WI38 (cell line): ENCODE measurements around the gene RABGAP1.

ENCODE experiments used
- H3K4me3 ChIP-seq: 2 replicates; pipeline ENCODE4 v1.5.1; 2011; ENCODE audit warnings: low read depth, mild to moderate bottlenecking, control low read depth, low read length
- TF ChIP-seq, protein P1 (sequence below): IDR thresholded peaks from 2 replicates; pipeline ENCODE4 v1.5.1; 2012; ENCODE audit warnings: low read depth, mild to moderate bottlenecking, control low read depth, low read length

Gene RABGAP1

DNA sequence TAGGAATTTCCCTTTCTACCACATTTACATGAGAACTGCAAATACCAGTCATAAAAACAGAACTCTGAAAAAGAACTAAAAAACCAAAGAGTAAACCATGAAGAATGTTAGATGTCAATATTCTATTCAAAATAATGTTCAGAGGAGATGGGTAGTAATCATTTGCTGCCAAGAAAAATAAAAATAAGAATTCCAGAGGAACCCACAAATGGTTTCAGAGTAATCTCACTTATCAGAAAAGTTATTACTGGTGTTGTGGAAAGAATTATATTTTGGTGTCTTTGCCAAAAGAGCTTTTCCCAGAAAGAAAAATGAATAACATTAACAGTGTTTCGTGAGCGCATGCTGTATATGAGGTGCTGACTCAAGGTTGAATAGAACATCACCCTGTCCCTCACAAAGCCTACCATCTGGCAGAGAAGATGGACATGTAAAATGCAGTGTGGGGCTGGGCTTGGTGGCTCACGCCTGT, 128.2 kb downstream of the RABGAP1 start:
- no peak overlapping the region for H3K4me3 ChIP-seq
- TF ChIP-seq, protein P1, sequence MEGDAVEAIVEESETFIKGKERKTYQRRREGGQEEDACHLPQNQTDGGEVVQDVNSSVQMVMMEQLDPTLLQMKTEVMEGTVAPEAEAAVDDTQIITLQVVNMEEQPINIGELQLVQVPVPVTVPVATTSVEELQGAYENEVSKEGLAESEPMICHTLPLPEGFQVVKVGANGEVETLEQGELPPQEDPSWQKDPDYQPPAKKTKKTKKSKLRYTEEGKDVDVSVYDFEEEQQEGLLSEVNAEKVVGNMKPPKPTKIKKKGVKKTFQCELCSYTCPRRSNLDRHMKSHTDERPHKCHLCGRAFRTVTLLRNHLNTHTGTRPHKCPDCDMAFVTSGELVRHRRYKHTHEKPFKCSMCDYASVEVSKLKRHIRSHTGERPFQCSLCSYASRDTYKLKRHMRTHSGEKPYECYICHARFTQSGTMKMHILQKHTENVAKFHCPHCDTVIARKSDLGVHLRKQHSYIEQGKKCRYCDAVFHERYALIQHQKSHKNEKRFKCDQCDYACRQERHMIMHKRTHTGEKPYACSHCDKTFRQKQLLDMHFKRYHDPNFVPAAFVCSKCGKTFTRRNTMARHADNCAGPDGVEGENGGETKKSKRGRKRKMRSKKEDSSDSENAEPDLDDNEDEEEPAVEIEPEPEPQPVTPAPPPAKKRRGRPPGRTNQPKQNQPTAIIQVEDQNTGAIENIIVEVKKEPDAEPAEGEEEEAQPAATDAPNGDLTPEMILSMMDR: no peak

GRCh38 chr9:123070198-123070597, 129.4 kb downstream of the RABGAP1 start:
- TF ChIP-seq, protein P1: no peak
- H3K4me3 ChIP-seq: no peak overlapping the region

DNA sequence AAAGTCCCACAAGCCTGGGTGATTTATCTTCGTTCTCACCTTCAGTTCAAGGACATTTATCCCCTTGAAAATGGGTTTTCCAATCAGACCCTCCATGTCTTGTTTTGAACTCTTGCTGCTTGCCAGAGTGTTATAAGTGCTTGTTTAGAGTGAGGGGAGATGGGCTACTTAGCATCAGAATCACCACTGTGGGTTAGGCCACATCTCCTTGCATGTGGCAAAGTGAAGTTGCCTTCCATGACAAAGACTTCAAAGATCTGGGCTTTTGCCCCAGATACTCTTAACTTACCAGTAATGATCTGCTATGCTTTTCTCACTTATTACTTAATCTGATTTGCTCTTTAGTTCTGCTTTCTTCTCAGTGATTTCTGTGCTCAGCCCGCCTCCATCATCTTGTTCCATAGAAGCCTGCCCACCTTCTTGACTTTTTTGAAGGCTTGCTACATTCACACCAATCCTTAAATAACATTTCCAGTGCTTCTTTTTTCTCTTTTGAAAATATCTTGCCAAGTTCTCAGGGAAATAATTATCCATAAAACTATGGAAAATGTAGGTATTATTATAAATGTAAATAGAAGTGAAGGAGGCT, 131.7 kb downstream of the RABGAP1 start:
- TF ChIP-seq, protein P1: no peak
- no peak overlapping the region for H3K4me3 ChIP-seq

DNA sequence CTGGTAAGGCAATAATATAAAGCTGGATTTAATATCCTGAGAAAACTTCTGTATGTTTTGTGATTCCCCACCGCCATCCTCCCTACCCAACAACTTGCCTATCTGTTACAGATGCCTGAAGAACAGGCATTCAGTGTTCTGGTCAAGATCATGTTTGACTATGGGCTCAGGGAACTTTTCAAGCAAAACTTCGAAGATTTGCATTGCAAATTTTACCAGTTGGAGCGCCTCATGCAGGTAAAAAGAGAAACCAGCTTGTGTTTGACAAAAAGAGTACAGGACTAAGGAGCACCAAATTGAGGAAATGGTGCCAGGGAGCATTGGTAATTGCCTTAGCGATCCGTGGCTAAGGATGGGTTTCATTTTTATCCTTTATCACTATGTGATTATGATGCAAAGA, 132.6 kb downstream of the RABGAP1 start:
- no peak overlapping the region for H3K4me3 ChIP-seq
- TF ChIP-seq, protein P1: no peak

DNA sequence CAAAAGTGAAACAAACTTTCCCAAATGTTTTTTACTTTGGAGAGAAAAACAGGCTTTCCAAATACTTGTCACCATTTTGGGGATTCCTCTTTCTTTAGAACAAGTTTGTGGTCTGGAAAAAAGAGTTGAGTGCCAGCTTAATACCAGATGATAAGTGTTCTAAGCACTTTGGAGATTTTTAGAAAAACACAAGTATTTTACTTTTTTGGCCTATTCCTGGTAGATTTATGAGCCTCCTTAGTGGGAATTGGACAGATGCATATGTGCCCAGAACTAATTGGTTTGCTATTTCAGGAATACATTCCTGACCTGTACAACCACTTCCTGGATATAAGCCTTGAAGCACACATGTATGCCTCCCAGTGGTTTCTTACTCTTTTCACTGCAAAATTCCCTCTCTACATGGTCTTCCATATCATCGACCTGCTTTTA, 133.2 kb downstream of the RABGAP1 start:
- TF ChIP-seq, protein P1: no peak
- no peak overlapping the region for H3K4me3 ChIP-seq

GRCh38 chr9:123074628-123075027, 133.8 kb downstream of the RABGAP1 start:
- H3K4me3 ChIP-seq: no peak overlapping the region

GRCh38 chr9:123080444-123080843, 139.6 kb downstream of the RABGAP1 start:
- H3K4me3 ChIP-seq: no peak overlapping the region
- TF ChIP-seq, protein P1: no peak

More at GRCh38 chr9:123074628-123075027, 133.8 kb downstream of the RABGAP1 start:
- TF ChIP-seq, protein P1: no peak
